WTC11 (cell line): ENCODE results near the gene CD163. TPM values are rescaled to one million over a fixed set of nuclear protein-coding genes. Genes with fewer than 3 reads are reported as not detected.

Source experiments
- CREB1 ChIP-seq: sonication (generic); formaldehyde crosslinking; IDR thresholded peaks from 2 replicates; pipeline ENCODE4 v1.8.0; 2023; ENCODE audit warnings: mild to moderate bottlenecking, missing genetic modification reagents
- ESRRA ChIP-seq: sonication (generic); formaldehyde crosslinking; IDR thresholded peaks from 2 replicates; pipeline ENCODE4 v1.8.1; 2022; ENCODE audit warnings: mild to moderate bottlenecking, missing genetic modification reagents, borderline replicate concordance
- ETV6 ChIP-seq: sonication (generic); formaldehyde crosslinking; IDR thresholded peaks from 2 replicates; pipeline ENCODE4 v1.8.1; 2022; ENCODE audit warnings: mild to moderate bottlenecking, missing genetic modification reagents
- FOXJ3 ChIP-seq: sonication (generic); formaldehyde crosslinking; IDR thresholded peaks from 2 replicates; pipeline ENCODE4 v1.9.0; 2021; ENCODE audit warnings: missing genetic modification reagents, mild to moderate bottlenecking, borderline replicate concordance
- FOXK1 ChIP-seq: sonication (generic); formaldehyde crosslinking; IDR thresholded peaks from 2 replicates; pipeline ENCODE4 v1.8.0; 2022; ENCODE audit warnings: mild to moderate bottlenecking, moderate library complexity, missing genetic modification reagents
- FOXP1 ChIP-seq: sonication (generic); formaldehyde crosslinking; IDR thresholded peaks from 2 replicates; pipeline ENCODE4 v1.8.0; 2022; ENCODE audit warnings: missing genetic modification reagents, mild to moderate bottlenecking, moderate library complexity, borderline replicate concordance
- JAZF1 ChIP-seq: fragments of 250-450 bp; sonication (Bioruptor Pico); IDR thresholded peaks from 2 replicates; pipeline ENCODE4 v1.9.0; 2021; ENCODE audit warnings: moderate library complexity, mild to moderate bottlenecking, inconsistent platforms
- NFYB ChIP-seq: sonication (generic); formaldehyde crosslinking; conservative IDR thresholded peaks from 2 replicates; pipeline ENCODE4 v1.8.0; 2022; ENCODE audit warnings: low read depth, missing genetic modification reagents
- RELA ChIP-seq: sonication (generic); formaldehyde crosslinking; IDR thresholded peaks from 2 replicates; pipeline ENCODE4 v1.8.1; 2022; ENCODE audit warnings: missing genetic modification reagents, mild to moderate bottlenecking, borderline replicate concordance
- SMAD4 ChIP-seq: sonication (generic); formaldehyde crosslinking; IDR thresholded peaks from 2 replicates; pipeline ENCODE4 v1.8.0; 2022; ENCODE audit warnings: mild to moderate bottlenecking, missing genetic modification reagents
- SP1 ChIP-seq: sonication (generic); formaldehyde crosslinking; conservative IDR thresholded peaks from 2 replicates; pipeline ENCODE4 v1.8.1; 2022; ENCODE audit warnings: missing genetic modification reagents
- TEAD1 ChIP-seq: sonication (generic); formaldehyde crosslinking; IDR thresholded peaks from 2 replicates; pipeline ENCODE4 v1.8.0; 2022; ENCODE audit warnings: mild to moderate bottlenecking, missing genetic modification reagents
- ZNF121 ChIP-seq: sonication (generic); formaldehyde crosslinking; IDR thresholded peaks from 2 replicates; pipeline ENCODE4 v1.8.0; 2023; ENCODE audit warnings: missing genetic modification reagents
- ZNF138 ChIP-seq: sonication (generic); formaldehyde crosslinking; conservative IDR thresholded peaks from 2 replicates; pipeline ENCODE4 v1.8.1; 2022; ENCODE audit warnings: mild to moderate bottlenecking, moderate library complexity, missing genetic modification reagents
- ZNF263 ChIP-seq: sonication (generic); formaldehyde crosslinking; IDR thresholded peaks from 2 replicates; pipeline ENCODE4 v1.8.1; 2022; ENCODE audit warnings: low read depth, mild to moderate bottlenecking, moderate library complexity, missing genetic modification reagents
- ZNF423 ChIP-seq: fragments of 250-450 bp; sonication (Bioruptor Pico); IDR thresholded peaks from 2 replicates; pipeline ENCODE4 v2.1.2; 2022; ENCODE audit warnings: mild to moderate bottlenecking, moderate library complexity
- ZNF671 ChIP-seq: fragments of 250-450 bp; sonication (Bioruptor Pico); IDR thresholded peaks from 2 replicates; pipeline ENCODE4 v1.8.0; 2021; ENCODE audit warnings: mild to moderate bottlenecking
- total RNA-seq: library from RNA; stranded (reverse); gene quantifications from 3 replicates; pipeline ENCODE4 v1.2.3, GENCODE V29; 2021
- TF ChIP-seq, protein P1 (sequence below): sonication (generic); formaldehyde crosslinking; IDR thresholded peaks from 2 replicates; pipeline ENCODE4 v1.8.1; 2022; ENCODE audit warnings: mild to moderate bottlenecking, moderate library complexity, missing genetic modification reagents
- TF ChIP-seq, protein P2 (sequence below): sonication (generic); formaldehyde crosslinking; IDR thresholded peaks from 2 replicates; pipeline ENCODE4 v1.8.1; 2022; ENCODE audit warnings: low read depth, missing genetic modification reagents, borderline replicate concordance
- TF ChIP-seq, protein P3 (sequence below): fragments of 200-600 bp; IDR thresholded peaks from 2 replicates; pipeline ENCODE4 v1.8.0; 2022; ENCODE audit warnings: antibody characterized with exemption
- TF ChIP-seq, protein P4 (sequence below): fragments of 250-450 bp; sonication (Bioruptor Pico); conservative IDR thresholded peaks from 2 replicates; pipeline ENCODE4 v1.9.0; 2021; ENCODE audit warnings: mild to moderate bottlenecking
- TF ChIP-seq, protein P5 (sequence below): sonication (generic); formaldehyde crosslinking; IDR thresholded peaks from 2 replicates; pipeline ENCODE4 v1.8.0; 2022; ENCODE audit warnings: mild to moderate bottlenecking, missing genetic modification reagents
- TF ChIP-seq, protein P6 (sequence below): sonication (generic); formaldehyde crosslinking; IDR thresholded peaks from 2 replicates; pipeline ENCODE4 v1.8.0; 2023; ENCODE audit warnings: missing genetic modification reagents, mild to moderate bottlenecking, borderline replicate concordance
- TF ChIP-seq, protein P7 (sequence below): sonication (generic); formaldehyde crosslinking; IDR thresholded peaks from 2 replicates; pipeline ENCODE4 v1.8.1; 2023; ENCODE audit warnings: mild to moderate bottlenecking, missing genetic modification reagents
- TF ChIP-seq, protein P8 (sequence below): fragments of 250-450 bp; sonication (Bioruptor Pico); IDR thresholded peaks from 2 replicates; pipeline ENCODE4 v1.8.0; 2021; ENCODE audit warnings: mild to moderate bottlenecking

The CD163 gene
- total RNA-seq, 1 experiment from 2014 or later: 0.77 TPM

DNA sequence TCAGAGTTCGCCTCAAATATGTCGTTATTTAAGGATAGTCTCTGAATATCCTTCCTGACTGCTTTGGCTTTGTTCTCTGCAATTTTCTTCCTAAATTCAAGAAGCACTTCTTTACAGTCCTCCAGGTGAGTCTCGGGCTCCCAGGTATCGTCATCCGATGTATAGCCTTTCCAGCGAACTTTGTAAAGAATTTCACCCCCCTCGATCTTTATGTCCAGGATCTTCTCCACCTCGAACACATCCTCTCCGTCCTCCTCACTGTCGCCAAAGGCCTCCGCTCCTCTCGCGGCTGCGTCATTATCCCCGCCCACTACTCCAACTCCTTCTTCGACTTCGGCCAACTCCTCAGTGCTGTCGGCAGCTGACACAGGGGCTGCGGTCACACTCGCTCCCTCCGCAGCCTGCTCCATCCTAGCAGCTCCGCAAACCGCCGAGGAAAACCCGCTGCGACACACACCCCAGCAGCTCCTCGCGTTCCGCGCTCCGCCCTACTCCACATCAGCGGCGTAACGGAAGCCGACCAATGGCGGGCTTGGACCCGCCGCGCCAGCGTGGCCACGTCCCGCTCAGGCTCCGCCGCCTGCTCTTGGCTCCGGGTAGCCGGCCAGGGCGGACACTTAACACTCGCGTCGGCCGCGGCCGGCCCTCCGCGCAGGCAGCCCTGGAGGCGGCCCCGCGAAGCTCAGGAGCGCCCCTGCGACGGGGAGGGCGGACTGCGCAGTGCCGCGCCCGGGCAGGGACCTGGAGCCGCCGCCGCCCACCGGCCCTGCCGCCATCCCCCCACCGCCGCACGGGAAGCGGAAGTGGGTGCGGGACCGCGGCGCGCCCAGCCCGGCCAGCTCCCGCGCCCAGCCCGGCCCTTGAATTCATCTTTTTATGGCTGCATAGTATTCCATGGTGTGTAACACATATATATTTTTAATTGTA is 63.7 kb downstream of the CD163 start (continued):
- TF ChIP-seq, protein P1, sequence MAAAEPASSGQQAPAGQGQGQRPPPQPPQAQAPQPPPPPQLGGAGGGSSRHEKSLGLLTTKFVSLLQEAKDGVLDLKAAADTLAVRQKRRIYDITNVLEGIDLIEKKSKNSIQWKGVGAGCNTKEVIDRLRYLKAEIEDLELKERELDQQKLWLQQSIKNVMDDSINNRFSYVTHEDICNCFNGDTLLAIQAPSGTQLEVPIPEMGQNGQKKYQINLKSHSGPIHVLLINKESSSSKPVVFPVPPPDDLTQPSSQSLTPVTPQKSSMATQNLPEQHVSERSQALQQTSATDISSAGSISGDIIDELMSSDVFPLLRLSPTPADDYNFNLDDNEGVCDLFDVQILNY (CRISPR knock-in tag): peak; percentile 96
- TF ChIP-seq, protein P2, sequence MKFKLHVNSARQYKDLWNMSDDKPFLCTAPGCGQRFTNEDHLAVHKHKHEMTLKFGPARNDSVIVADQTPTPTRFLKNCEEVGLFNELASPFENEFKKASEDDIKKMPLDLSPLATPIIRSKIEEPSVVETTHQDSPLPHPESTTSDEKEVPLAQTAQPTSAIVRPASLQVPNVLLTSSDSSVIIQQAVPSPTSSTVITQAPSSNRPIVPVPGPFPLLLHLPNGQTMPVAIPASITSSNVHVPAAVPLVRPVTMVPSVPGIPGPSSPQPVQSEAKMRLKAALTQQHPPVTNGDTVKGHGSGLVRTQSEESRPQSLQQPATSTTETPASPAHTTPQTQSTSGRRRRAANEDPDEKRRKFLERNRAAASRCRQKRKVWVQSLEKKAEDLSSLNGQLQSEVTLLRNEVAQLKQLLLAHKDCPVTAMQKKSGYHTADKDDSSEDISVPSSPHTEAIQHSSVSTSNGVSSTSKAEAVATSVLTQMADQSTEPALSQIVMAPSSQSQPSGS: peak; percentile 45; the same call in 1 of the 2 replicates
- peak; percentile 65 for TF ChIP-seq SP1 (CRISPR knock-in tag)
- TF ChIP-seq, protein P3, sequence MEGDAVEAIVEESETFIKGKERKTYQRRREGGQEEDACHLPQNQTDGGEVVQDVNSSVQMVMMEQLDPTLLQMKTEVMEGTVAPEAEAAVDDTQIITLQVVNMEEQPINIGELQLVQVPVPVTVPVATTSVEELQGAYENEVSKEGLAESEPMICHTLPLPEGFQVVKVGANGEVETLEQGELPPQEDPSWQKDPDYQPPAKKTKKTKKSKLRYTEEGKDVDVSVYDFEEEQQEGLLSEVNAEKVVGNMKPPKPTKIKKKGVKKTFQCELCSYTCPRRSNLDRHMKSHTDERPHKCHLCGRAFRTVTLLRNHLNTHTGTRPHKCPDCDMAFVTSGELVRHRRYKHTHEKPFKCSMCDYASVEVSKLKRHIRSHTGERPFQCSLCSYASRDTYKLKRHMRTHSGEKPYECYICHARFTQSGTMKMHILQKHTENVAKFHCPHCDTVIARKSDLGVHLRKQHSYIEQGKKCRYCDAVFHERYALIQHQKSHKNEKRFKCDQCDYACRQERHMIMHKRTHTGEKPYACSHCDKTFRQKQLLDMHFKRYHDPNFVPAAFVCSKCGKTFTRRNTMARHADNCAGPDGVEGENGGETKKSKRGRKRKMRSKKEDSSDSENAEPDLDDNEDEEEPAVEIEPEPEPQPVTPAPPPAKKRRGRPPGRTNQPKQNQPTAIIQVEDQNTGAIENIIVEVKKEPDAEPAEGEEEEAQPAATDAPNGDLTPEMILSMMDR: no peak
- peak; percentile 96 for TF ChIP-seq ESRRA (CRISPR knock-in tag)
- TF ChIP-seq FOXP1 (CRISPR knock-in tag): peak; percentile 98
- TF ChIP-seq, protein P4, sequence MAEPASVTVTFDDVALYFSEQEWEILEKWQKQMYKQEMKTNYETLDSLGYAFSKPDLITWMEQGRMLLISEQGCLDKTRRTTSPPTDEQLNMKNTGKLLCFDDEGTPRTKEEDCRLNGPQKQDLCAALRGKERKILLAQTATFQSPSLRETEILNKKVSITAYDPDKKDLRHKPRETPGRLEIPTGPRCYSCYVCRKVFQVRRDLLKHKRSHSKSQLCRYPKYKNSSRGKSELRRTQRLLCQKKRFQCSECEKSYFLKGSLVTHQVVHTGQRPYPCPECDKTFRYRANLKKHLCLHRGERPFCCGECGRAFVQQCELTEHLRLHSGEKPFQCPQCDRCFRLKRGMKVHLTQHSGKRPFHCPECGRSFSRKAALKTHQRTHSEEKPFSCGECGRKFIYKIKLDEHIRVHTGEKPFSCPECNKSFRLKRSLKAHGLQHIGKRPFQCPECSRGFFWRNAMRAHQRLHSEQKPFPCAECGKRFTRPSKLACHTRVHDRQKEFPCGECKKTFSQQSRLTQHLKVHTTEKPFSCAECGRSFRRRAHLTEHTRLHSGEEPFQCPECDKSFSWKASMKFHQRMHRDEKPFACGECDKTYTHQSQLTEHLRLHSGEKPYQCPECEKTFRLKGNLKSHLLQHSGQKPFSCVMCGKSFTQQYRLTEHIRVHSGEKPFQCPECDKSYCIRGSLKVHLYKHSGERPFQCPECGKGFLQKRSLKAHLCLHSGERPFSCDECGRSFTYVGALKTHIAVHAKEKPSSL: no peak
- TF ChIP-seq, protein P5, sequence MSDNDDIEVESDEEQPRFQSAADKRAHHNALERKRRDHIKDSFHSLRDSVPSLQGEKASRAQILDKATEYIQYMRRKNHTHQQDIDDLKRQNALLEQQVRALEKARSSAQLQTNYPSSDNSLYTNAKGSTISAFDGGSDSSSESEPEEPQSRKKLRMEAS: peak; percentile 97
- TF ChIP-seq FOXJ3 (CRISPR knock-in tag): 0 out of 2 replicates have a peak, but pooled peaks have one; percentile 57
- TF ChIP-seq, protein P6, sequence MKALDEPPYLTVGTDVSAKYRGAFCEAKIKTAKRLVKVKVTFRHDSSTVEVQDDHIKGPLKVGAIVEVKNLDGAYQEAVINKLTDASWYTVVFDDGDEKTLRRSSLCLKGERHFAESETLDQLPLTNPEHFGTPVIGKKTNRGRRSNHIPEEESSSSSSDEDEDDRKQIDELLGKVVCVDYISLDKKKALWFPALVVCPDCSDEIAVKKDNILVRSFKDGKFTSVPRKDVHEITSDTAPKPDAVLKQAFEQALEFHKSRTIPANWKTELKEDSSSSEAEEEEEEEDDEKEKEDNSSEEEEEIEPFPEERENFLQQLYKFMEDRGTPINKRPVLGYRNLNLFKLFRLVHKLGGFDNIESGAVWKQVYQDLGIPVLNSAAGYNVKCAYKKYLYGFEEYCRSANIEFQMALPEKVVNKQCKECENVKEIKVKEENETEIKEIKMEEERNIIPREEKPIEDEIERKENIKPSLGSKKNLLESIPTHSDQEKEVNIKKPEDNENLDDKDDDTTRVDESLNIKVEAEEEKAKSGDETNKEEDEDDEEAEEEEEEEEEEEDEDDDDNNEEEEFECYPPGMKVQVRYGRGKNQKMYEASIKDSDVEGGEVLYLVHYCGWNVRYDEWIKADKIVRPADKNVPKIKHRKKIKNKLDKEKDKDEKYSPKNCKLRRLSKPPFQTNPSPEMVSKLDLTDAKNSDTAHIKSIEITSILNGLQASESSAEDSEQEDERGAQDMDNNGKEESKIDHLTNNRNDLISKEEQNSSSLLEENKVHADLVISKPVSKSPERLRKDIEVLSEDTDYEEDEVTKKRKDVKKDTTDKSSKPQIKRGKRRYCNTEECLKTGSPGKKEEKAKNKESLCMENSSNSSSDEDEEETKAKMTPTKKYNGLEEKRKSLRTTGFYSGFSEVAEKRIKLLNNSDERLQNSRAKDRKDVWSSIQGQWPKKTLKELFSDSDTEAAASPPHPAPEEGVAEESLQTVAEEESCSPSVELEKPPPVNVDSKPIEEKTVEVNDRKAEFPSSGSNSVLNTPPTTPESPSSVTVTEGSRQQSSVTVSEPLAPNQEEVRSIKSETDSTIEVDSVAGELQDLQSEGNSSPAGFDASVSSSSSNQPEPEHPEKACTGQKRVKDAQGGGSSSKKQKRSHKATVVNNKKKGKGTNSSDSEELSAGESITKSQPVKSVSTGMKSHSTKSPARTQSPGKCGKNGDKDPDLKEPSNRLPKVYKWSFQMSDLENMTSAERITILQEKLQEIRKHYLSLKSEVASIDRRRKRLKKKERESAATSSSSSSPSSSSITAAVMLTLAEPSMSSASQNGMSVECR (CRISPR knock-in tag): peak; percentile 98
- TF ChIP-seq RELA (CRISPR knock-in tag): peak; percentile 97
- TF ChIP-seq NFYB (CRISPR knock-in tag): peak; percentile 63
- no peak for TF ChIP-seq JAZF1 (CRISPR knock-in tag)
- no peak for TF ChIP-seq ZNF423 (CRISPR knock-in tag)
- TF ChIP-seq TEAD1 (CRISPR knock-in tag): peak; percentile 99
- peak; percentile 82 for TF ChIP-seq ZNF263 (CRISPR knock-in tag)
- no peak for TF ChIP-seq ZNF671 (CRISPR knock-in tag)
- peak; percentile 93 for TF ChIP-seq FOXK1 (CRISPR knock-in tag)
- 0 out of 2 replicates have a peak, but pooled peaks have one; percentile 68 for TF ChIP-seq ZNF138 (CRISPR knock-in tag)
- TF ChIP-seq, protein P7, sequence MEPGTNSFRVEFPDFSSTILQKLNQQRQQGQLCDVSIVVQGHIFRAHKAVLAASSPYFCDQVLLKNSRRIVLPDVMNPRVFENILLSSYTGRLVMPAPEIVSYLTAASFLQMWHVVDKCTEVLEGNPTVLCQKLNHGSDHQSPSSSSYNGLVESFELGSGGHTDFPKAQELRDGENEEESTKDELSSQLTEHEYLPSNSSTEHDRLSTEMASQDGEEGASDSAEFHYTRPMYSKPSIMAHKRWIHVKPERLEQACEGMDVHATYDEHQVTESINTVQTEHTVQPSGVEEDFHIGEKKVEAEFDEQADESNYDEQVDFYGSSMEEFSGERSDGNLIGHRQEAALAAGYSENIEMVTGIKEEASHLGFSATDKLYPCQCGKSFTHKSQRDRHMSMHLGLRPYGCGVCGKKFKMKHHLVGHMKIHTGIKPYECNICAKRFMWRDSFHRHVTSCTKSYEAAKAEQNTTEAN (CRISPR knock-in tag): peak; percentile 91
- TF ChIP-seq ETV6 (CRISPR knock-in tag): peak; percentile 96
- TF ChIP-seq CREB1 (CRISPR knock-in tag): peak; percentile 61; the same call in 1 of the 2 replicates
- TF ChIP-seq SMAD4 (CRISPR knock-in tag): peak; percentile 97
- no peak for TF ChIP-seq ZNF121 (CRISPR knock-in tag)
- TF ChIP-seq, protein P8, sequence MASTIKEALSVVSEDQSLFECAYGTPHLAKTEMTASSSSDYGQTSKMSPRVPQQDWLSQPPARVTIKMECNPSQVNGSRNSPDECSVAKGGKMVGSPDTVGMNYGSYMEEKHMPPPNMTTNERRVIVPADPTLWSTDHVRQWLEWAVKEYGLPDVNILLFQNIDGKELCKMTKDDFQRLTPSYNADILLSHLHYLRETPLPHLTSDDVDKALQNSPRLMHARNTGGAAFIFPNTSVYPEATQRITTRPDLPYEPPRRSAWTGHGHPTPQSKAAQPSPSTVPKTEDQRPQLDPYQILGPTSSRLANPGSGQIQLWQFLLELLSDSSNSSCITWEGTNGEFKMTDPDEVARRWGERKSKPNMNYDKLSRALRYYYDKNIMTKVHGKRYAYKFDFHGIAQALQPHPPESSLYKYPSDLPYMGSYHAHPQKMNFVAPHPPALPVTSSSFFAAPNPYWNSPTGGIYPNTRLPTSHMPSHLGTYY (CRISPR knock-in tag): no peak
